Natural killer cell (primary cell): ENCODE data around the gene FZD4. TPM values are rescaled to one million over a fixed set of nuclear protein-coding genes. Genes with fewer than 3 reads are reported as not detected.

ENCODE experiments used
- ATAC-seq, 3 donors: fragments of 150-1000 bp in 2 of 3; fragments of 200-7000 bp in 1 of 3; cut with Tn5 transposase; 1 replicate in 1 of 3; 2 replicates in 2 of 3; pipeline ENCODE4 v1.10.0; 2021; ENCODE audit warnings: mild to moderate bottlenecking in 2 of 3, moderate library complexity in 2 of 3
- DNase-seq, 2 donors: peaks; one replicate each; pipeline versions ENCODE4 v3.0.0 to v3.0.0-alpha.2; 2013 to 2021; ENCODE audit warnings: mixed read lengths in 1 of 2
- H3K27ac ChIP-seq: one replicate; pipeline ENCODE4 v1.5.1; 2013; ENCODE audit warnings: mild to moderate bottlenecking, low read length
- H3K27me3 ChIP-seq: one replicate; pipeline ENCODE4 v1.6.1; 2013; ENCODE audit warnings: low read length; ENCODE audit not compliant: control insufficient read depth, insufficient read depth
- H3K36me3 ChIP-seq: one replicate; pipeline ENCODE4 v1.6.1; 2013; ENCODE audit warnings: low read length; ENCODE audit not compliant: control insufficient read depth, insufficient read depth
- H3K4me1 ChIP-seq: one replicate; pipeline ENCODE4 v1.6.1; 2013; ENCODE audit warnings: low read length; ENCODE audit not compliant: control insufficient read depth, insufficient read depth
- H3K4me3 ChIP-seq: one replicate; pipeline ENCODE4 v1.5.1; 2013; ENCODE audit warnings: low read length
- H3K9me3 ChIP-seq: one replicate; pipeline ENCODE4 v1.6.1; 2013; ENCODE audit warnings: low read length; ENCODE audit not compliant: control insufficient read depth, insufficient read depth
- H3K27ac Mint-ChIP-seq, 2 donors: one replicate each; pipeline ENCODE4 v1.8.0; 2022; ENCODE audit warnings: mild to moderate bottlenecking in 2 of 2, mixed read lengths in 2 of 2, moderate library complexity in 1 of 2
- H3K27me3 Mint-ChIP-seq, 2 donors: one replicate each; pipeline ENCODE4 v1.8.0; 2022; ENCODE audit warnings: low read depth in 2 of 2, mixed read lengths in 2 of 2
- H3K36me3 Mint-ChIP-seq: one replicate; pipeline ENCODE4 v1.8.0; 2022; ENCODE audit warnings: mixed read lengths
- H3K4me1 Mint-ChIP-seq, 2 donors: one replicate each; pipeline ENCODE4 v1.8.0; 2022; ENCODE audit warnings: mixed read lengths in 2 of 2
- H3K4me3 Mint-ChIP-seq: one replicate; pipeline ENCODE4 v1.8.0; 2022; ENCODE audit warnings: mild to moderate bottlenecking, moderate library complexity, mixed read lengths
- H3K9me3 Mint-ChIP-seq, 2 donors: one replicate each; pipeline ENCODE4 v1.8.0; 2022; ENCODE audit warnings: mixed read lengths in 2 of 2
- WGBS: methylation state at CpG from one replicate; pipeline ENCODE4 v1.1.7; 2013; ENCODE audit warnings: missing lambda C conversion rate; ENCODE audit not compliant: insufficient coverage; 5-methylcytosine and 5-hydroxymethylcytosine counted together
- intact Hi-C: fragments of 100-400 bp; cut with micrococcal nuclease; formaldehyde crosslinking; loops from one replicate; pipeline ENCODE4 v1.14.2; 2022
- total RNA-seq, 4 donors: library from RNA; stranded (reverse); fragments of 120-200 nt in 1 of 4; gene quantifications; one replicate each; pipeline versions ENCODE4 v1.2.3 to v1.2.4, GENCODE V29; 2013 to 2022
- TF ChIP-seq, protein P1 (sequence below): fragments of 200-600 bp; IDR thresholded peaks from one replicate; pipeline ENCODE4 v1.8.0; 2022; ENCODE audit warnings: antibody characterized with exemption

Gene FZD4
- total RNA-seq, 3 donors from 2014 or later (not counting 1 experiment from before 2014, with no cell fraction given), result 0.02 to 0.11 (median 0.05) TPM

DNA sequence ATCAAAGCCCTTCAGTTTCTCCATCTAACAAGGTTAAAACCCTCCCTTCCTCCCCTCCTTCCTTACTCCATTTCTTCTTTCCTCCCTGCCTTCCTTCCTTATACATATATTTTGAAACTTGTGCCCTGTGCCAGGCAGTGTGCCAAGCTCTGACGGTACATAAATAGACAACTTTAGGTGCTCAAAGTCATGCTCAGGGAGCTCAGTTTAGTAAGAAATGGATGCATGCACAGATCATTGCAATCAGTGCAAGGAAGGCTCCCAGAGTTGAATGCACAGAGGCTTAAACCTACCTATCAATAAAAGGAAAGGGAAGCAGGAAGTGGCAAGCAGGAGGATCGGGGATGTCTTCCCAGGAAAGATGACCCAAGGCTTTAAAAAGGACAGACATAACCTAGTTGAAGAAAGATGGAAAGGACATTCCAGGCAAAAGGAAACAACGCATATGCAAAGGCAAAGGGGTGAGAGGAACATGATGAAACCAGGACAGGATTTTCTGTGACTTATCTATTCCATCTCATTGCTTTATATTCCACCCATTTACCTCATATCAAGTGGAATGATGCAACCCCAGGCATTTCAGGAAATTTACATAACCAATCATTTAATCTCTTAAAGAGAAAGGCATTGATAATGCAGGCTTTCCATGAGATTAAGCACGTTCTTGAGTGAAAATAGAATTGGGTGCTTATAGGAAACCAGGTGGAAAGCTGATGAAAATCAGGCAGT, 13.2 kb downstream of the FZD4 start:
- no peak overlapping the region for H3K4me3 ChIP-seq
- 71% methylated on average over 4 of the region's 4 CpGs for WGBS

DNA sequence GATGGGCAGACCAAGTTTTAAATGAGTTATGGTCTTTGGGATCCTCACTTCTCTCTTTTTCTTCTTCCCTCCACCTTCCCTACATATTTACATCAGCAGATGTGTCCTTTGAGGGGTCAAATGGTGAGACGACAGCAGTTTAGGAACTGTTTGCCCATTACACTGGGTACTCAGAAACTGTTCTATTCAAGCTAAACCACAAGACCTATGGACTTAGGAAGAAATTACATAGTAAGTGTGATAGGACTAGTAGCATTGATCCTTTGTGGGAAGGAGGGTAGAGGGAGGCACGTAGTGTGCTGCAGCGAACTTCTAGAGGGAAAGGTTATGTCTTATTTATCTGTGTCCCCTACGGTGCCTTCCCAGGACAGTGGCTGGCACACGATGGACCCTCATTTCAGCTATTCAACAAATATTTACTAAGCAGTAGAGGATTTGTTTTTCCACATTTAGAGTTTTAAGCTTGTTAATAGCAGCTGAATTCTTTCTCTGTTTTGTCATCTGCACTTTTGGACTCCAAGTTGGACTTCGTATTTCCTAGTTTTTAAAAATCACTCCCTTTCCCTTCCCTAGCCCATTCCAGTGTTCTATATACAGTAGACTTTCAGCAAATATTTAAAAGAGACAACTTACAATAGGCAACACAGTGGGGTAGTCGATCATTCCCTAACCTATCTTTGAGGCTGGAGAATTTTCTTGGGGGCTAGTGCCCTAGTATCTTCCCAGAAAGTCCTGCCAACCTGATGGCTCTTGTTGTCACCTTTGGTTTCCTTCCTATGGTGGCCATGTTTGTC, 13.9 kb downstream of the FZD4 start:
- H3K36me3 Mint-ChIP-seq, result no peaks in the 10 kb centered on the region
- H3K36me3 ChIP-seq, result no peaks in the 10 kb centered on the region
- DNase-seq, result no peak
- no peaks in the 10 kb centered on the region for H3K4me1 Mint-ChIP-seq
- no peak overlapping the region for H3K4me3 Mint-ChIP-seq
- ATAC-seq, result no peak
- no peak overlapping the region for H3K27ac Mint-ChIP-seq
- H3K27ac ChIP-seq, result no peak overlapping the region
- H3K9me3 Mint-ChIP-seq, result no peaks in the 10 kb centered on the region
- intact Hi-C loops, result no loop called here
- H3K27me3 Mint-ChIP-seq, result peaks cover 6 to 7% of the 10 kb centered on the region in 2 donors
- H3K4me3 ChIP-seq, result no peak overlapping the region
- H3K4me1 ChIP-seq, result no peaks in the 10 kb centered on the region
- WGBS, result 89% methylated on average over 7 of the region's 7 CpGs
- no peaks in the 10 kb centered on the region for H3K9me3 ChIP-seq
- TF ChIP-seq, protein P1, sequence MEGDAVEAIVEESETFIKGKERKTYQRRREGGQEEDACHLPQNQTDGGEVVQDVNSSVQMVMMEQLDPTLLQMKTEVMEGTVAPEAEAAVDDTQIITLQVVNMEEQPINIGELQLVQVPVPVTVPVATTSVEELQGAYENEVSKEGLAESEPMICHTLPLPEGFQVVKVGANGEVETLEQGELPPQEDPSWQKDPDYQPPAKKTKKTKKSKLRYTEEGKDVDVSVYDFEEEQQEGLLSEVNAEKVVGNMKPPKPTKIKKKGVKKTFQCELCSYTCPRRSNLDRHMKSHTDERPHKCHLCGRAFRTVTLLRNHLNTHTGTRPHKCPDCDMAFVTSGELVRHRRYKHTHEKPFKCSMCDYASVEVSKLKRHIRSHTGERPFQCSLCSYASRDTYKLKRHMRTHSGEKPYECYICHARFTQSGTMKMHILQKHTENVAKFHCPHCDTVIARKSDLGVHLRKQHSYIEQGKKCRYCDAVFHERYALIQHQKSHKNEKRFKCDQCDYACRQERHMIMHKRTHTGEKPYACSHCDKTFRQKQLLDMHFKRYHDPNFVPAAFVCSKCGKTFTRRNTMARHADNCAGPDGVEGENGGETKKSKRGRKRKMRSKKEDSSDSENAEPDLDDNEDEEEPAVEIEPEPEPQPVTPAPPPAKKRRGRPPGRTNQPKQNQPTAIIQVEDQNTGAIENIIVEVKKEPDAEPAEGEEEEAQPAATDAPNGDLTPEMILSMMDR, result no peak
- H3K27me3 ChIP-seq, result no peaks in the 10 kb centered on the region

More for the DNA sequence above, 13.2 kb downstream of the FZD4 start:
- Histone ChIP-seq H3K9me3 (no peaks in the 10 kb centered on the region), H3K4me1 (no peaks in the 10 kb centered on the region), H3K27ac (no peak overlapping the region), H3K27me3 (no peaks in the 10 kb centered on the region), H3K36me3 (no peaks in the 10 kb centered on the region)
- ATAC-seq (no peak), DNase-seq (no peak)
- Mint-ChIP-seq H3K27me3 (peaks cover 6 to 7% of the 10 kb centered on the region in 2 donors), H3K4me1 (no peaks in the 10 kb centered on the region), H3K9me3 (no peaks in the 10 kb centered on the region), H3K27ac (no peak overlapping the region), H3K36me3 (no peaks in the 10 kb centered on the region), H3K4me3 (no peak overlapping the region)
- intact Hi-C loops, result no loop called here
- TF ChIP-seq, protein P1, result no peak

DNA sequence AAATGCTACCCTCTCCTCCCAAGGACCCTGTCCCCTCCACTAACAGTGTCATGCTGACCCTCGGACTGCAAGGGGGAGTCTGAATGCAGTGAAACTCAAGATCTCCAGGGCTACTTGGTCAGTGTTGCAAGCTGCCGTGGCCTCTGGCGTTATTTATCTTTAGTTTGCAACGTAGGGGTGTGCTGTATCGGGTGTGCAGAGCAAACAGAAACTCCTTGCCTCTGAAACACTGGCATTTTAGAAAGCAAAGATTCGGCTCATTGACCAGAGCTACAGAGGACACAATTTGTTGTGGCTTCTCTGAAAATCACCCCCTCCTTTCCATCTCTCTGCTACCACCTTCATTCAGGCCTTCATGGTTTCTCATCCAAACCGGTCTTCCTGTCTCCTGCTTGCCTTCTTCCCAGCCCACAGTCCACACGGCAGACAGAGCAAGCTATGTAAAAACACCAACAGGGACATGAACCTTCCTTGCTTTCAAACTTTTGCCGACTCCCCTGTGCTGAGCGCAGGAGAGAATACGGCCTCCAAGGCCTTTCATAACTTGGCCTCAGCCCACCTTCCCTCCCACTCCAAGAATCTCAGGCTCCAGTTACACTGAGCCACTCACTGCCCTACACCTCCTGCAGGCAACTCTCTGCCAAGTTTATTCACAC, 14.9 kb downstream of the FZD4 start:
- Histone ChIP-seq H3K36me3 (no peaks in the 10 kb centered on the region), H3K4me3 (no peak overlapping the region), H3K27ac (no peak overlapping the region), H3K4me1 (no peaks in the 10 kb centered on the region), H3K27me3 (no peaks in the 10 kb centered on the region), H3K9me3 (no peaks in the 10 kb centered on the region)
- ATAC-seq, result no peak
- 90% methylated on average over 11 of the region's 11 CpGs for WGBS
- Mint-ChIP-seq H3K27me3 (peaks cover 6 to 7% of the 10 kb centered on the region in 2 donors), H3K4me1 (no peaks in the 10 kb centered on the region), H3K9me3 (no peaks in the 10 kb centered on the region), H3K4me3 (no peak overlapping the region), H3K27ac (no peak overlapping the region), H3K36me3 (no peaks in the 10 kb centered on the region)
- intact Hi-C loops, result no loop called here
- no peak for DNase-seq
- TF ChIP-seq, protein P1, result no peak
